ENCODE data around the gene CCDC3. TPM values are rescaled to one million over a fixed set of nuclear protein-coding genes. Genes with fewer than 3 reads are reported as not detected.

The CCDC3 gene
- total and polyA plus RNA-seq, 2 of the 8 experiments (the other 6 are each of a cell fraction or from before 2014, with no cell fraction given) = 3.4 to 3.7 TPM

DNA sequence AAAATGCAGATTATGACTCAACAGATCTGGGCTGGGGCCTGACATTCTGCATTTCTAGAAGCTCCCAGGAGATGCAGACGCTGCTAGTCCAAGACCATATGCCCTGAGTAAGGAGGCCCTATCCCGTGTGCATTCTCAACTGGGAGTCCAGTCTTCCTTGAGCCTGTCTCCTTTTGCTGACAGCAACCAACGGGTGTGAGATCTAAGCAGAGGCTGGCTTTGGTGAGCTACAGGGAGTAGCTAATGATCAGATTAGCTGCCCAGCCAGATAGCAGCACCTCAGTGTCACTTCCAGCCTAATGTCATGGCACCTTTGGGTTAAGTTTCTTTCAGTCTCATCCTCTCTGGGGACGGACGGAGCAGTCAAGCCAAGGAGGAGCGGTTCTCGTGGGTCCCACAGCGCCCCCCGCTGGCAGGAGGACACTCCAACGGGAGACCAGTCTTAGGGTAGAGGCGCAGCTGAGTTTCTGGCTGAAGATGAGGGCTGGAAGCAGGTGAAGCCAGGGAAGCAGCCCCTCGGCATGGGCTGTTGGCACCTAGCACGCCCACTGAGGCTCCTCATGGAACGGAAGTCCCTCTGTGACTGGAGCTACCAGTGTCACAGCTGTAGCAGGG is 154.0 kb downstream of the CCDC3 start (continued):
- TF ChIP-seq SUZ12 (IDR thresholded peaks at IDR 0.05; ENCODE audit: low read length) (no peak), PHF8 (conservative IDR thresholded peaks at IDR 0.05; ENCODE audit: low read depth, low read length) (no peak), RXRA (IDR thresholded peaks at IDR 0.05; ENCODE audit: insufficient read depth, low read depth, low read length) (0 out of 2 replicates have a peak, but pooled peaks have one; percentile 16), RFX5 (IDR thresholded peaks at IDR 0.05; ENCODE audit: borderline replicate concordance, low read depth, low read length) (no peak), ASH2L (IDR thresholded peaks at IDR 0.05; ENCODE audit: low read length) (no peak), NRF1 (IDR thresholded peaks at IDR 0.05; ENCODE audit: low read depth, low read length) (no peak), RAD21 (IDR thresholded peaks at IDR 0.05 in 1 of 2, conservative IDR thresholded peaks at IDR 0.05 in 1 of 2; ENCODE audit: low read depth in 2 of 2, low read length in 2 of 2) (peak; percentile 69 to 81), SIRT6 (IDR thresholded peaks at IDR 0.05; ENCODE audit: low read length) (no peak), MAFK (IDR thresholded peaks at IDR 0.05; ENCODE audit: low read depth, low read length) (no peak), ZNF274 (IDR thresholded peaks at IDR 0.05; ENCODE audit: borderline replicate concordance, extremely low read depth, low read length) (no peak), HDAC6 (IDR thresholded peaks at IDR 0.05; ENCODE audit: low read depth, low read length) (no peak), CTBP2 (IDR thresholded peaks at IDR 0.05; ENCODE audit: borderline replicate concordance, insufficient read depth, insufficient read length, low read length) (no peak), SIX5 (IDR thresholded peaks at IDR 0.05; ENCODE audit: low read depth, low read length) (no peak), SRF (IDR thresholded peaks at IDR 0.05; ENCODE audit: low read depth, low read length) (no peak), TCF12 (IDR thresholded peaks at IDR 0.05; ENCODE audit: low read depth, low read length) (no peak)
- TF ChIP-seq, protein P1, sequence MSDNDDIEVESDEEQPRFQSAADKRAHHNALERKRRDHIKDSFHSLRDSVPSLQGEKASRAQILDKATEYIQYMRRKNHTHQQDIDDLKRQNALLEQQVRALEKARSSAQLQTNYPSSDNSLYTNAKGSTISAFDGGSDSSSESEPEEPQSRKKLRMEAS (IDR thresholded peaks at IDR 0.05) = no peak
- TF ChIP-seq, protein P2, sequence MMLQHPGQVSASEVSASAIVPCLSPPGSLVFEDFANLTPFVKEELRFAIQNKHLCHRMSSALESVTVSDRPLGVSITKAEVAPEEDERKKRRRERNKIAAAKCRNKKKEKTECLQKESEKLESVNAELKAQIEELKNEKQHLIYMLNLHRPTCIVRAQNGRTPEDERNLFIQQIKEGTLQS (IDR thresholded peaks at IDR 0.05; ENCODE audit: insufficient read depth, low read depth, low read length) = no peak

Measured in H1 (cell line).